ENCODE measurements around the gene GKN1.

GKN1 gene

DNA sequence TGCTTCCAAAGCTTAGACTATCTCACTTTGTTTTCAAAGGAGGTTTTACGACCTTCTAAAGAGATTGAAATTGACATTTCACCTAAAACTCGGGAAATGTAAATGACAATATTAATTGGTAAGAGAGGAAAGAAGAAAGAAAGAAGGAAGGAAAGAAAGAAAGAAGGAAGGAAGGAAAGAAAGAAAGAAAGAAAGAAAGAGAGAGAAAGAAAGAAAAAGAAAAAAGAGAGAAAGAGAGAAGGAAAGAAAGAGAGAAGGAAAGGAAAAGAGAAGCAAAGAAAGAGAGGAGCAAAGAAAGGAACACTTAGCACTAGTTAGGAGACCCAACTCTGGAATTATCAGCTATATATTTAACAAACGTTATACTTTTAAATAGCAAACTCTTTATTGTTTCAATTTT is 3.7 kb downstream of the GKN1 start:
- TF ChIP-seq, protein P1, sequence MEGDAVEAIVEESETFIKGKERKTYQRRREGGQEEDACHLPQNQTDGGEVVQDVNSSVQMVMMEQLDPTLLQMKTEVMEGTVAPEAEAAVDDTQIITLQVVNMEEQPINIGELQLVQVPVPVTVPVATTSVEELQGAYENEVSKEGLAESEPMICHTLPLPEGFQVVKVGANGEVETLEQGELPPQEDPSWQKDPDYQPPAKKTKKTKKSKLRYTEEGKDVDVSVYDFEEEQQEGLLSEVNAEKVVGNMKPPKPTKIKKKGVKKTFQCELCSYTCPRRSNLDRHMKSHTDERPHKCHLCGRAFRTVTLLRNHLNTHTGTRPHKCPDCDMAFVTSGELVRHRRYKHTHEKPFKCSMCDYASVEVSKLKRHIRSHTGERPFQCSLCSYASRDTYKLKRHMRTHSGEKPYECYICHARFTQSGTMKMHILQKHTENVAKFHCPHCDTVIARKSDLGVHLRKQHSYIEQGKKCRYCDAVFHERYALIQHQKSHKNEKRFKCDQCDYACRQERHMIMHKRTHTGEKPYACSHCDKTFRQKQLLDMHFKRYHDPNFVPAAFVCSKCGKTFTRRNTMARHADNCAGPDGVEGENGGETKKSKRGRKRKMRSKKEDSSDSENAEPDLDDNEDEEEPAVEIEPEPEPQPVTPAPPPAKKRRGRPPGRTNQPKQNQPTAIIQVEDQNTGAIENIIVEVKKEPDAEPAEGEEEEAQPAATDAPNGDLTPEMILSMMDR (IDR thresholded peaks at IDR 0.05; ENCODE audit: control insufficient read depth, insufficient read depth, low read depth, low read length, missing control alignments): no peak
- no peak for DNase-seq (ENCODE audit: low read depth)
- no peak overlapping the region for H3K4me3 ChIP-seq (ENCODE audit: control insufficient read depth, low read depth, low read length)

- H3K4me3 ChIP-seq (ENCODE audit: control insufficient read depth, low read depth, low read length): no peak overlapping the region
- TF ChIP-seq, protein P1 (IDR thresholded peaks at IDR 0.05; ENCODE audit: control insufficient read depth, insufficient read depth, low read depth, low read length, missing control alignments): no peak
- DNase-seq (ENCODE audit: low read depth): no peak
Measured at GRCh38 chr2:68980956-68981355, 6.5 kb downstream of the GKN1 start.

- DNase-seq (ENCODE audit: low read depth): no peak
- H3K4me3 ChIP-seq (ENCODE audit: control insufficient read depth, low read depth, low read length): no peak overlapping the region
- TF ChIP-seq, protein P1 (IDR thresholded peaks at IDR 0.05; ENCODE audit: control insufficient read depth, insufficient read depth, low read depth, low read length, missing control alignments): no peak
Measured at GRCh38 chr2:68987021-68987503, 12.6 kb downstream of the GKN1 start.

DNA sequence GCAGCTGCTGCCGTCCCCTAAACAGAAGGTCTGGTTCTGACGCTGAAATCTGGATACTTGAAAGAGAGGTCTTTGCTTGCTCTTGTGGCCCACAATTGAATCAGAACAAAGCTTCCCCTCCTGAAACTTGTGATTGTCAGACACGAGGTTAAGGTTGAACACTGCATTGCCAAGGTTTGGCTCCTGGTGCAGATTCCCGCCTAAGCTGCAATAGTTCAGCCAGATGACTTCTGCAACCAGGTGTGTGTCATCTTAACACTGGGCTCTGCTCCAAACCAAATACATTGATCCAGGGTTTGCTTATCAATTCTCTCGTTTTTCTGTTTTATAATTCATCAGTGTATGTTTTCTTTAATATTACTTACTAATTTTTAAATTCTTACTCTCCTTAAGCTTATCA is 14.6 kb downstream of the GKN1 start:
- no peak overlapping the region for H3K4me3 ChIP-seq (ENCODE audit: control insufficient read depth, low read depth, low read length)
- no peak for DNase-seq (ENCODE audit: low read depth)
- TF ChIP-seq, protein P1 (IDR thresholded peaks at IDR 0.05; ENCODE audit: control insufficient read depth, insufficient read depth, low read depth, low read length, missing control alignments): no peak

DNA sequence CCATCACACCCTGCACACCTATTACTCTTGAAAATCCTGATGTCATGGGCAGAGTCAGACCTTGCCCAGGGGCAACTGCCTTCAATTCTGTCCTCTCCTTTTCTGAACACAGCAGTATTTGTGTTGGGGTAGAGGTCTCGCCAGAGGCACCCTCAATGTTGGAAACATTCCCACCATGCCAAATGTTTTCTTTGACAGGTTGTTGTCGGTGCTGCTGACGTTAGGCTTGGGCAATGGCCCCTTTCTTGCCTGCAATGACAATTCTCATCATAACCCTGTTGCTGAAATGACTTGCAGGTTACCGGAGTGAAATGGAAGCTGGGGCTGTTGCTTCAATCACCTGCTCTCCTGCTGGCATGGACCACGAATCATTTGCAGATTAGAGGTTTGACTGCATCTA is 17.9 kb downstream of the GKN1 start:
- no peak overlapping the region for H3K4me3 ChIP-seq (ENCODE audit: control insufficient read depth, low read depth, low read length)
- DNase-seq (ENCODE audit: low read depth): no peak
- TF ChIP-seq, protein P1 (IDR thresholded peaks at IDR 0.05; ENCODE audit: control insufficient read depth, insufficient read depth, low read depth, low read length, missing control alignments): no peak

- TF ChIP-seq, protein P1 (IDR thresholded peaks at IDR 0.05; ENCODE audit: control insufficient read depth, insufficient read depth, low read depth, low read length, missing control alignments): no peak
- no peak for DNase-seq (ENCODE audit: low read depth)
- H3K4me3 ChIP-seq (ENCODE audit: control insufficient read depth, low read depth, low read length): no peak overlapping the region
Measured at GRCh38 chr2:68992933-68993332, 18.5 kb downstream of the GKN1 start.

DNA sequence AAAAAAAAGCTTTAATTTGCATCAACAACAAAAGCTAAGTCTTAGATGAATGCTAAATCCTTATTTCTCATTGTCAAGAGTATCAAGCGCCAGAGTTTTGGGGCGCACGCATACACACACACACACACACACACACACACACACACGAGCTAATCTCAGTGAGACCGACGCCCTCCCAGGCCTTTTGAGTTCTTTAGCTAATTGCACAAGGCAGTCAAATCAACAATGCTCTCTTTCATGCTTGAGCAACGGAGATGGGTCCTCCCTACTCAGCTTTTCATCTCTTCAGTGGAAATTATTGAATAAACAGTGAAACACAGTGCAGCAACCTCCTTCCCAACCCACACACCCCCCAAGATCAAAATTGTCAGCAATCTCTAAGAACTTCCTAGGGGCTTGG is 19.2 kb downstream of the GKN1 start:
- DNase-seq (ENCODE audit: low read depth): no peak
- TF ChIP-seq, protein P1 (IDR thresholded peaks at IDR 0.05; ENCODE audit: control insufficient read depth, insufficient read depth, low read depth, low read length, missing control alignments): no peak
- H3K4me3 ChIP-seq (ENCODE audit: control insufficient read depth, low read depth, low read length): no peak overlapping the region
